HG03558 (cell line): Measurements from ENCODE around the gene ARL14EP.
A peak's percentile ranks its signal among the peaks of the same experiment; 100 is the strongest.

Experiments used
- ATAC-seq: cut with Tn5 transposase; IDR thresholded peaks from one replicate; pipeline ENCODE4 v1.9.1; 2021; ENCODE audit warnings: moderate number of reproducible peaks; ENCODE audit not compliant: unreplicated experiment; ENCODE audit errors: extremely low read depth

The ARL14EP gene

DNA sequence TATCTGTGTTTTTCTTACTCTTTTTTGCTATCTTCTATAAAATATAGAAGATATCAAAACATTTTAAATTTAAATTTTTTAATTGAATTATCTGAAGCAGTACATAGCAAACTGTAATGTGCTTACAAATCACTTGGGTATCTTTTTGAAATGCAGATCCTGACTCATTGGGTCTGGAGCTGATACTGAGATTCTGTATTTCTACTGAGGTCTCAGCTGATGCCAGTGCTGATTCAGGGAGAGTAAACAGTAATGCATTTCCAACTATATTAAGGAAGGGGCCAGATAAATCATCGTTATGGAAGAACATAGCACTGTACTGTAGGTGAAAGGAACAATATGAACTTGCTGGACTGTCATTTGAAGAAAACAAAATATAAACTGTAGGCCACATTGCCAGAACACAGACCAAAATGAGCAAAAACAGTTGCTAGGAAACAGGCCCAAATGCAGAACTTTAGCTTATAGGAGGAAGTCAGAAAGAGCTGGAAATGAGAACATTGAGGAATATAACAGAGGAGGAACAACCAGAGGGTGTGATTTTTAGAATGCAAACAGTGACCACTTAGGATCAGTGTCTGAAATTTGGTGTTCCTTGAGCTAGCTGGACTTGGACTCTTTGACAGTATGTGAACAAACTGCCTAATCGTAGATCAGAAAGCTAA is 3.3 kb downstream of the ARL14EP start:
- no peak for ATAC-seq

DNA sequence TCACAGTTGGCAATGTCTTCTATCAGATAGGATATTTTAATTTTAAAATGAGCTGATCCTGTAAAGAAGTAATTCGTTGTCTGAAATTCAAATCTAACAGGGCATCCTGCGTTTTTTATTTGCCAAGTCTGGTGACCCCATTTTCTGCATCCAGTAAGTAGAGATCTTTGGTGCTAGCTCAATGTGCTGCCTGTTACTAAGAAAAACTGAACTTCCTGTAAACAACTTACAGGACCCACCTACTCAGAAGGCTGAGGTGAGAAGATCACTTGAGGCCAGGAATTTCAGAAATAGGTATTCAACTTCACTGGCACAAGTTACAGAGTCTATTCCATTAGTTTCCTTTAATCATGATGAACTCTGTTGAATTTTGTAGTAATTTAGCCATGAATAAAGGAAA is 4.0 kb downstream of the ARL14EP start:
- ATAC-seq, result no peak

DNA sequence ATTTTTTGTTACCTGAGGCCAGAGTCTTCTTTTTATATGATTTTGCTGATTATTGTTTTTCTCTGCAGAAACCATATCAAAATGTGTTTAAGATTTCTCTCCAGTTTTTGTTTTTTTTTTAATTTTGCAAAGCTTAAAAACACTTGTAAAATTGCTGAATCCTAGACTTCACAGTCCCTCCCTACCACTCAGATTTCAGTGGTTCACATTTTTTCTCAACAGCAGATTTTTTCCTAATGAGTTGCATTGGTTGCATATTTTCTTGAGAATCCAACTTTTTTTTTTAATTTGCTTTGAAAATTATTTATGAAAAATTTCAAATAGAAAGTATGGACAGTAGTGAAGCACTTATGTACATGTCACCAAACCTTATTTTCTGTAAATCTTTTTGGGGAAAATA is 5.8 kb downstream of the ARL14EP start:
- no peak for ATAC-seq

DNA sequence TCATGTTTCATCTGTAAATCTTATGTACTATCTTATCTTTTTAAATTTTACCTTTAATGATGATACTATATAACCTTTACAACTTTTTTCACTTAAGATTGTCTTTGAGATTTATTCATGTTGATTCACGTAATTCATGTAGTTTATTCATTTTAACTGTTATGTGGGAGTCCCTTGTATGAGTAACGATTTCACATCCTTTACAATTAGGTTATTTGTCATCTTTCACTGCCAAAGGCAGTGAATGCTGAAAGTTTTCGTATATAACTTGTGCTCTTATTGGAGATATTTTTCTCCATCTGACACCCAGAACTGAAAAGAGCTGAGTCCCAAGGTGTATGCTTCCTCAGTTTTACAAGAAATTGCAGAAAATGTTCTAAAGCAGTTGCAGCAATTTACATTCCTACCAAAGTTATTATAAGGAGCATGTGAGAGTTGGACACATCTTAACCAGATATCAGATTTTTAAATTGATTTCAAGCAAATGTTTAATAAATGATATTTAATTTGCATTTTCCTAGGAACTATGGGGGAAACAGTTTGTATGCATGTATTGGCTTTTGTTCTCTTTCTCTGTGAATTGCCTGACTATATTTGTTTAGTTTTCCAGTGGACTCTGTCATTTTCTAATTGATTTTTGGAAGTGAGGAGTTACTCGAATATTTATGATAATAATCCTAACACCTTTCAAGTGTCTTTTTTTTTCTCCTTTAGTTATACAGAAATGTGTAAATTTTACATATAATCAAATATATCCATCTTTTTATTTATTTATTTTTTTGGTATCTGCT is 6.4 kb downstream of the ARL14EP start:
- ATAC-seq, result no peak

DNA sequence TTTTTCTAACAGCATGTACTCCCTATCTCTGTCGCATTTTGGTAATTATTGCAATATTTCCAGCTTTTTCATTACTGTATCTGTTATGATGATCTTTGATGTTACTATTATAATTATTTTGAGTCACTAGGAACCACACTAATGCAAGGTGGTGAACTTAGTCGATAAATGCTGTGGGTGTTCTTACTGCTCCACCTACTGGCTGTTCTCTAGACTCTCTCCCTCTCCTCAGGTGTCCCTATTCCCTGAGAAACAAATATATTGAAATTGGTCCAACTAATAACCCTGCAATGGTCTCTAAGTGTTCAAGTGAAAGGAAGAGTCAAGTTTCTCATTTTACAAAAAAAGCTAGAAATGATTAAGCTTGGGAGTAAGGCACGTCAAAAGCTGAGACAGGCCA is 10.5 kb downstream of the ARL14EP start:
- ATAC-seq, result peak; percentile 45

DNA sequence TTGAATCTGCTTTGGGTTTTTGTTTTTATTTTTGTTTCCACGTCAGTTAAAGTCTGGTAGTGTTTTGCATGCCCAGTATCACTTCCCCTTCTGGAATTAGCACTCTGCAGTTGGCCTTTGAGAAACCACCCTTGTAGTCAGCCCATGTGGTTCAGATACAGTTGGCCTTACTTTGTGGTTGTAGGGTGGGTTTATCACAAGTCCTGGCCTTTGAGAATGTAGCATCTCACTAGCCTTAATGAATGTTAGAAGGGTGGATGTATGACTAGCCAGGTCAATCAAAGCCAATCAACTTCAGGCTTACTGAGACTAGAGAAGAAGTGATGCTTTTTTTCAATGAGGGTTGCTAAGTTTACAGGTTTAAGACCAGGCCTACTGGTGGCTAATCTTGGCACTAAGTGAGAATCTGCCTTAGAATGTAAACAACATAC is 19.8 kb downstream of the ARL14EP start:
- ATAC-seq, result peak; percentile 94

DNA sequence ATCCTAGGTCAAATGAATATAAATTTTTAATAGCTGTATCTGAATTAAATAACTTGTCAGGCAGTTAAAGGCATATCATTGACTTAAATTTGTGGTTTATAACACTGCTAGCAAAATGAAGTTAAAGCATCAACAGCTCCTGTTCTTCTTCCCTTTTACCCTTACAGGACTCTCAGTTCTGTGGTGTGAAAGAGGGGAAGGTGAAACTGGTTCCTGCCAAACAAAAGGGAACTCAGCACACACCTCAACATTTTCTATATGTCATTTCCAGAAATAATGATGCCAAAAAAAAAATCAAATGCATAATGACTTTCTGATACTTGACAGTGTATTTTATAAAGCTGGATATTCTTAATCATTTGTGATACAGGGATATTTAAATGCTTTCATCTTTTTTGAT is 21.2 kb downstream of the ARL14EP start:
- ATAC-seq, result no peak

DNA sequence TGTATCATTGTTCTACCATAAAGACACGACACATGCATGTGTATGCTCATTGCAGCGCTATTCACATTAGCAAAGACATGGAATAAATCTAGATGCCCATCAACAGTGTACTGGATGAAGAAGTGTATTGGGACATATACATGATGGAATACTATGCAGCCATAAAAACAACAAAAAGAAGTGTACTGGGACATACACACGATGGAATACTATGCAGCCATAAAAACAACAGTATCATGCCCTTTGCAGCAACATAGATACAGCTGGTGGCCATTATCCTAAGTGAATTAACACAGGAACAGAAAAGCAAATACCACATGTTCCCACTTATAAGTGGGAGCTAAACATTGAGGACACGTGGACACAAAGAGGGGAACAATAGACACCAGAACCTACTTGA is 22.7 kb downstream of the ARL14EP start:
- ATAC-seq, result no peak

DNA sequence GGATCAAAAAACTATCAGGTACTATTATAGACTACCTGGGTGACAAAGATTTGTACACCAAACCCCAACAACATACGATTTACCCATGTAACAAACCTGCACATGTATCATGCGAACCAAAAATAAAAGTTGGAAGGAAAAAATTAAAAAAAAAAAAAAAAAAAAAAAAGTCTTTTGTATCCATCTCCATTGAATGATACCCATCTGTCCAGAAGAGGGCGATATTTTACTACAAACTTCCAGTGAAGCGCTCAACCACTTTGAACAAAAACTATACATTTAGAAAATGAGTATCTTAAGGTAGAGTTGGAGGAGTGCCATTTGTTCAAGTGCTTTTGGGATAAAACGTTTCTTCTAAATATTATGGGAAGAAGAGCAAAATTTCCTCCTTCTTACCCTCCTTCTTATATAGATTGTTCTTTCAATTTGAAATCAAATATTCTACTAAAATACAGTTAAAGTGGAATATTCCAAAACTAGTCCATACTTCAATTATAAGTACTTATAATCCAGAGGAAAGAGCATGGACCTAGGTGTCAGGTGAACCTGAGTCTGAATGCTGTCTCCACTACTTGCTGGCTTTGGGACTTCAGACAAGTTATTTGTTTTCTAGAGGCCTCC is 23.3 kb downstream of the ARL14EP start:
- no peak for ATAC-seq

DNA sequence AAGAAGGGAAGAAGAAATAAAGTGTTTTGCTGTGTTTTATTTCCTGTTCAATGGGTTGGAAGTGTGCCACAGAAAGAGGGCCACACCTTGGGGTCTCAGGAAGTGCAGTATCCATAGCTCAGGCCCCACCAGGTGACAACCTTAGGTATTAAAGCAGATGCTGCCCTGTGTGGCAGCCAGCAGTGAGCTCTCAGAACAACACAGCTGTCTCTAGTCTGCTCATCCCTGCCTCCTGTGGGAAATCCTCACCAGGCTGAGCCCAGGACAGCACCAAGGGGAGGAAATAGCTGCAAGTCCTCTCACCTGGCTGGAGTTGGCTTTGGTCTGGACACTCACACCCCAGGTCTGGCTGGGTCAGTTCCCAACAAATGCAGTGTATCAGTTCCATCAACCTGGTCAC is 25.1 kb downstream of the ARL14EP start:
- no peak for ATAC-seq

DNA sequence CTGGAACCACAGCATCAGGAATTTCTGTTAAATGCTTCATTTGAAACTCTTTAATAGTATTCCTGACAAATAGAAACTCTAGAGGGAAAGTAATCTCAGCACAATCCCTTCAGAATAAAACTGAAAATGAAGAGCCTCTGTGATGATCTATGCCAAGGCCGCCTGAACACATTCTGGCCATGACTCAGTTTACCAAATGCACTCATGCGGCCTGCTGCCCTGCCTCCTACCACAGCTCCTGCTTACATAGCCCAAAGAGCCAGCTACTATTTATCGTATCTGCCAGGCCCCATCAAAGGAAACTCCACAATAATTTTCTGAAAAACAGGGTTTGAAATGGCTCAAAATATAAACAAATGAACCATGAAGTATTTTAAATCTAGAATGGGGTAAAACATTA is 27.0 kb downstream of the ARL14EP start:
- ATAC-seq, result no peak

DNA sequence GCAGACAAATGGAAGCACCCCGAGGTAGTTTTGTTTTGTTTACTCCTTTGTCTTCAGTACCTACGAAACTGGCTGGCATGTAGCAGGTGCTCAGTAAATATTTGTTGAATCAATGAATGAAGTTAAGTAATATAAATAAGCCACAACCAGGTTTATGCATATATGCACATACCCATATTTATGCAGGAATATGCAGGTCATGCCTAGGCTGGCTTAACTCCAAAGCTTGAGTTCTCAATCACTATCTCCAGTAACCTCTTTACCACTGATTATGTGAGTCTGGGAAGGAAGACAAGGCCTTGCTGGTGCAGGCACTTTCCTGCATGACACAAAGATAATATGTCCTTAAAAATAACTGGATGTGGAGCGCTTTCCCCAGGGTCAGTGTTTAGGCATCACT is 27.5 kb downstream of the ARL14EP start:
- no peak for ATAC-seq

DNA sequence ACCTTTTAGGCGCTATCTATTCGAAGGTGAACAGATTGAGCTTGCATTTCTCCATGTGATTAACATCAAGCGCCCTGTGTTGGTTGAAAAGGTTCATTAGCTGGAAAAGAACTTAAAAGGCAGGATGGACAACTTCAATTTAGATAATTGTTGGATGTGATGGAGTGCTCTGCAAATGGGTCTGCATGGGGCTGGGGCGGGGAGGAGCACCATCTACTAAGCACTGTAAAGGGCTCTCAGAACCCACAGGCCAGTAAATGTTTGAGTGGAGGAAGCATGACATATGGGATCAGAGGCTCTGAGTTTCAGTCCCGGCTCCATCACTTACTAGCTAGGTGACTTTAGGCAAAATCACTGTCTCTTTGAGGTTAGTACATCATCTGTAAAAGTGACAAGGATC is 28.2 kb downstream of the ARL14EP start:
- ATAC-seq, result no peak

DNA sequence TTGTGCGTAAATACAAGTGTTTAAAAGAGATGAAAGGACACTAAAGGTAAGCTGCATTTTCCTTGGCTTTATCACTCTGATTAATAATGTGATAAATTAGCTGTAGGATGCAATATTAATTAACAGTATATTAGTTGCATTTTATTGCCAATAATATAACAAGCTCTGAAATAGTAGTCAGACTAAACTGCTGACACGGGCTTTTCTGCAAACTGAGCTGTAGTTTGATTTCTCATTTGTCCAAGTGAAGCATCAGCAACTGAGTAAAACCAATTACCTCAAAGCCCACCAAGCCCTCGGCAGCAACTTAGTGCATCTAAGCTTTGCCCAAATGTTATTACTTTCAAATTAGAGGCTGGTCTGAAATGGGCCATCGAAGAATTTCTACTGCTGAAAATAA is 33.5 kb downstream of the ARL14EP start:
- no peak for ATAC-seq

DNA sequence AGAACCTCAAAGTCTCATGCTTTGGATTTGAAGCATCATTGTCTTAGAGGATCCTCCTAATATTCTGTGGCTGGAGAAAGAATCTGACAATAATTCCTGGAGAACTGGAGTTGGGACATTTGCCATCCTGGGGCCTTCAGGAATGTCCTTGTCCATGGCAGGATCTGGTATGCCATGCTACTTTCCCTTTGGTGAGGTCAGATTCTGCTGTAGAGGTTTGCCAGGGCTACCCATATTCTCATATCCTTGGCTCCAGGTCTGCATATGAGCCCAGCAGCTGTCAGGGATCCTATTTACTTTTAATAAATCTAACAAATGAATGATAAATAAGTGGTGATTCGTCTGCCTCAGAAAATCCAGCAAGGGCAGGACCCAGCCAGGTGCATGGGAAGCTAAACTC is 35.0 kb downstream of the ARL14EP start:
- ATAC-seq, result no peak

DNA sequence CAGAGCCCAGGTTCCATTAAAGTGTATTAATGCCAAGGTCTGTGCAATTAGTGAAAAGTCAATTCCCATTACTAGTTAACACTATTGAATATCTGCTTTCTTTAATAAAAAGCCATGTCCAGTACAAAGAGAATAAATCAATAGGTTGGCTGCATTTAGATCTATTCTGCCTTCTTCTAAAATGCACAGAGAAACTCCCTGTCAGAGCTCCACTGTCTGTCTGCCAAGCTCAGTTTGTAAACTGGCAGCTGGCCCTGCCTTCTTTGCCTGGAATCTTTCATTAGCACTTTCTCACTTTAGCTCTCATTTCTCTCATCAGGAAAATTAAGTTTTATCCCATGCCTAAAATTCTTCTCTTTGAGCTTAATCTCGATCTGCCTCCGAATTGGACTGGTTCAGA is 35.6 kb downstream of the ARL14EP start:
- no peak for ATAC-seq

DNA sequence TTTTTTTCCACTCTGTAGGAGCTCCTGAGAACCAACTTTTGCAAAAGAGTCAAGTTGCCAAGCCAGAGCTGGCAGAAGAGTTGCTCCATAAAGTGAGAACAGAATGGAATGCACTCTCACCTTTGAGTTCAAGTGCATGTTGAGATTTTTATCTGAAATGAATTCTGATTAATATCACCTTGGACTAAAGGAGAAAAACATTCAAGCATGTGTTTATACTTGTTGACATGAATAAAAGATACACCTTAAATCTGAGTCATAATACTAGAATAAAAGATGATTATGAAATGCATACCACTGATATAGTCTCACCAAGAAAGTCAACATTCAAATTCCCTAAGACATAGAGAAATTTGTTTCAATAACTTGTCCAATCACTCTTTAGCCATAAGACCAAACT is 37.8 kb downstream of the ARL14EP start:
- ATAC-seq, result no peak

DNA sequence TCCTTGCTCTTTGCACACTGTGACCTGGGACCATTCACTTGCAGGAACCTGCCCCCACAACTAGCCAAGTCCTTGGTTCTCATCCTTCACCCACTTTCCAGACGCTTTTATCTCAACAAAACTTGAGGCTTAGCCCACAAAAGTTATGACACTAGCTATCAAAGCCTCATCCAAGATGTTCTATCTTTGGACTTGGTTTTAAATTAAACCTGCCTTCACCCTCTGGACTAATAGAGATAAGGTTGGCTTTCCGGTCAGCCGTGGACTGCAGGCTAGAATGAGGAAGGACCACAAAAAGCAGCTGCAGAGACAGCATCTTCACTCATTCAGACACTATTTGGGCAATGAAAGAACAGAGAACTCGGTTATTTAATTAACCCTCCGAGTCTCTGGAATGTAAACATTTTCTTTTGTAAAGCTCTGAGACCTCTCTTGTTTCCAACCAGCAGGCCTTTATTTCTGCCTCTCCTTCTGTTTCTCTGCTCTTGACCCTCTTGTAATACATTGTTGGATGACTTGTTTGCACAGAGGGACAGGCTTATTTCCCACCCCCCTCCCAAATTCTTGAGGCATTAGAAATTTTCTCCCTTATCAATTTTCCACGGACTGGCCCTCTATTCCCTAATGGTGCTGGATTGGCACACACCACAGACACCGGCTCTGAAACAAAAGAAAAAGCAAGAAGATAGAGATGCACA is 41.4 kb downstream of the ARL14EP start:
- ATAC-seq, result no peak

DNA sequence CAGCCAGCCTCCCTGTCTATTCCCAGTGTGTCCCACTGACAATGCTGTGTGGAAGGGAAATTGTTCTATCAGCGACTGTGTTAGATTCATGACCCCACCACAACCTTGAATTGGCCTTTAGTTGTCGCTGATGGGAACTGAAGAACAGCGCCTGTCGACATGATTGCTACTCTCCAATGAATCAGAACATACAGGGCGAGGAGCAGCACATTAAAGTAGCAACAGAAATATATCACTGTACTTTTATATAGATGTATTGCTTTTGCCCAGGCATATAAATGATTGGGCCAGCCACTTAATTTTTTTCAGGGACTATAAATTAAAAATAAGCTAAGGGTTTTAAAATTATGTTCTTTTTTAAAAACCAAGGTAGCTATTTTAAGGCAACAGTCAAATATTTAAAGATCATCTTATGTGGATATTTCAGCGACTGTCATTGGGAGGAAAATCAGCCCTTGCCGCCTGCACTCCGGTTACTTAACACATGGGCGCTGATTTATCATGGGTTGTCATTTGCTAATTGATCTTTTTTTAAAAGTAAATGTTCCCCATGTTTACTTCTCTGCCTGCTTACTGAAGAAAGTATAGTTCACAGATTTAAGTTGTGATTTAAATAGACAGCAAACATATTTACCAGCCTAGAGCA is 42.1 kb downstream of the ARL14EP start:
- no peak for ATAC-seq

DNA sequence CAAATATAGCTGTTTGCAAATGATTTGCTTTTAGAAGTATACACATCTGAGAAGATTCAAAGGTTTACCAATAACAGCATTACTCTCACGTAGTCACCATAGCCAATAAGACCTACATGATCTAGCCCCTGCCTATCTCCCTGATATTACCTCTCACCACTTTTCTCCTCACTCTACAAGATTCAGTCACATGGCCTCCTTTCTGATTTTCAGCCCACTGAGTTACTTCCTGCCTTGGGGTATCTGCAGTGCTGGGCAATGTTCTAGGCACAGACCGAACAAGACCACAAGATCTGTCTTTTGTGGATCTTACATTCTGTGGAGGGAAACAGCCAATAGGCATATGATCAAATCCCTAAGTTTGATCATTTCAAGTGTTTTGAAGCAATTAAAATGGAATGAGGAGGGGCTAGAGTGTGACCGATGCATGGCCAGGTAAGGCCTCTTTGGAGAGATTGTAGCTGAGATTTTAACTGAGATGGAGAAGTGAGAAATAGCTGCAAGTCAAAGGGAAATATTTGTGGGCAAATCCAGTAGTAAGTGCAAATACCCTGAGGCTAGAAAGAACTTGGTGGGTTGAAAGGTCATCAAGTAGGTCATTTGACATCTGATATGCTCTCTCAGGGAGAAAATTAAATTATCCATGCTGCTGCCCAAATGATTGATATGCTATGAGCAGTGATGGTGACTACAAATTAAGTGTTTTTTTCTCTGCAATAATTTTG is 43.1 kb downstream of the ARL14EP start:
- ATAC-seq, result no peak
